RWPE1 (cell line): ENCODE data around the gene CAV3.

Source experiments
- CTCF ChIA-PET: fragments of 350-600 bp; sonication (Branson Sonifier 250); formaldehyde crosslinking; extraction: SDS; loops from one replicate; lab custom pipeline; 2021; lab: Yijun Ruan, JAX
- POLR2A ChIA-PET: fragments of 400-600 bp; formaldehyde crosslinking; extraction: SDS; loops from one replicate; lab custom pipeline; 2020; ENCODE audit warnings: antibody characterized with exemption; ENCODE audit not compliant: low non-redundant PET; lab: Yijun Ruan, JAX
- DNase-seq: peaks from one replicate; pipeline ENCODE4 v3.0.0; 2012; ENCODE audit warnings: low spot score
- H3K27ac ChIP-seq: fragments of 450-650 bp; 2 replicates; pipeline ENCODE4 v1.5.1; 2017
- CTCF ChIP-seq: fragments of 450-650 bp; conservative IDR thresholded peaks from 2 replicates; pipeline ENCODE4 v1.5.1; 2017; ENCODE audit warnings: low read depth, mild to moderate bottlenecking

The CAV3 gene

GRCh38 chr3:8773941-8774542 lies 40.4 kb downstream of the CAV3 start:
- POLR2A ChIA-PET = no interaction called here
- CTCF ChIA-PET = no interaction called here
- no peak for TF ChIP-seq CTCF
- no peak overlapping the region for H3K27ac ChIP-seq
- no peak for DNase-seq

- no peak for DNase-seq
Observed at GRCh38 chr3:8775181-8775580, 41.6 kb downstream of the CAV3 start.

GRCh38 chr3:8775602-8776001 lies 42.0 kb downstream of the CAV3 start:
- no peak for TF ChIP-seq CTCF
- CTCF ChIA-PET = interaction anchor here (0.7 kb wide), 1 partner anchor 93 kb away, joined by 3 read pairs; no protein-coding TSS in a partner anchor

More at GRCh38 chr3:8775181-8775580, 41.6 kb downstream of the CAV3 start:
- no peak for TF ChIP-seq CTCF
- CTCF ChIA-PET = no interaction called here
- POLR2A ChIA-PET = no interaction called here
- H3K27ac ChIP-seq = no peak overlapping the region

GRCh38 chr3:8776406-8776805 lies 42.8 kb downstream of the CAV3 start:
- POLR2A ChIA-PET = no interaction called here
- no peak for DNase-seq
- H3K27ac ChIP-seq = no peak overlapping the region
- no peak for TF ChIP-seq CTCF
- CTCF ChIA-PET = no interaction called here

More at GRCh38 chr3:8775602-8776001, 42.0 kb downstream of the CAV3 start:
- no peak for DNase-seq
- H3K27ac ChIP-seq = no peak overlapping the region
- POLR2A ChIA-PET = no interaction called here

GRCh38 chr3:8777201-8777977 lies 43.8 kb downstream of the CAV3 start:
- TF ChIP-seq CTCF = no peak
- CTCF ChIA-PET = no interaction called here
- DNase-seq = no peak
- POLR2A ChIA-PET = no interaction called here
- no peak overlapping the region for H3K27ac ChIP-seq

- no peak for DNase-seq
- H3K27ac ChIP-seq = no peak overlapping the region
- ChIA-PET CTCF (interaction anchor here (1.1 kb wide), 1 partner anchor 8 kb away, joined by 3 read pairs; the partner anchor contains the start of gene OXTR), POLR2A (no interaction called here)
- no peak for TF ChIP-seq CTCF
Observed at GRCh38 chr3:8777978-8778267, 44.3 kb downstream of the CAV3 start.
